ENCODE measurements around the gene RDX. TPM values are rescaled to one million over a fixed set of nuclear protein-coding genes. Genes with fewer than 3 reads are reported as not detected.

RDX gene
- total RNA-seq, 1 donor from 2014 or later, result 149 TPM

DNA sequence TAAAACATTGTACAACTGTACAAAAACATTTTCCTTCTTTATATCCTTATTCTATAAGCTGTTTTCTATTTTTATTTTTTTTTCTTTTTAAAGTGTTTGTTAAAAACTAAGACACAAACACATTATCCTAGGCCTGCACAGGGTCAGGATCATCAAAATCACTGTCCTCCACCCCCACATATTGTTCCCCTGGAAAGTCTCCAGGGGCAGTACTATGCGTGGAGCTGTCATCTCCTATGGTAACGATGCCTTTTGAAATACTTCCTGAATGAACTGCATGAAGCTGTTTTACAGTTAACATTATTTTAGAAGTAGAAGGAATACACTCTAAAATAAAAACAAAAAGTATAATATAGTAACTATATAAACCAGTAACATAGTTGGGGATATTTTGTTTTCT, 136.0 kb downstream of the RDX start:
- H3K36me3 Mint-ChIP-seq (ENCODE audit: low read depth), result peaks cover 24% of the 10 kb centered on the region
- TF ChIP-seq, protein P1, sequence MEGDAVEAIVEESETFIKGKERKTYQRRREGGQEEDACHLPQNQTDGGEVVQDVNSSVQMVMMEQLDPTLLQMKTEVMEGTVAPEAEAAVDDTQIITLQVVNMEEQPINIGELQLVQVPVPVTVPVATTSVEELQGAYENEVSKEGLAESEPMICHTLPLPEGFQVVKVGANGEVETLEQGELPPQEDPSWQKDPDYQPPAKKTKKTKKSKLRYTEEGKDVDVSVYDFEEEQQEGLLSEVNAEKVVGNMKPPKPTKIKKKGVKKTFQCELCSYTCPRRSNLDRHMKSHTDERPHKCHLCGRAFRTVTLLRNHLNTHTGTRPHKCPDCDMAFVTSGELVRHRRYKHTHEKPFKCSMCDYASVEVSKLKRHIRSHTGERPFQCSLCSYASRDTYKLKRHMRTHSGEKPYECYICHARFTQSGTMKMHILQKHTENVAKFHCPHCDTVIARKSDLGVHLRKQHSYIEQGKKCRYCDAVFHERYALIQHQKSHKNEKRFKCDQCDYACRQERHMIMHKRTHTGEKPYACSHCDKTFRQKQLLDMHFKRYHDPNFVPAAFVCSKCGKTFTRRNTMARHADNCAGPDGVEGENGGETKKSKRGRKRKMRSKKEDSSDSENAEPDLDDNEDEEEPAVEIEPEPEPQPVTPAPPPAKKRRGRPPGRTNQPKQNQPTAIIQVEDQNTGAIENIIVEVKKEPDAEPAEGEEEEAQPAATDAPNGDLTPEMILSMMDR (IDR thresholded peaks at IDR 0.05), result no peak
- no peak for DNase-seq (ENCODE audit: low spot score)
- H3K4me1 Mint-ChIP-seq (ENCODE audit: low read depth), result no peaks in the 10 kb centered on the region
- no peak overlapping the region for H3K4me3 Mint-ChIP-seq (ENCODE audit: unreplicated experiment)
- no peak overlapping the region for H3K27ac Mint-ChIP-seq (ENCODE audit: unreplicated experiment)
- no peaks in the 10 kb centered on the region for H3K27me3 Mint-ChIP-seq (ENCODE audit: low read depth)
- H3K9me3 Mint-ChIP-seq (ENCODE audit: low read depth), result no peaks in the 10 kb centered on the region

DNA sequence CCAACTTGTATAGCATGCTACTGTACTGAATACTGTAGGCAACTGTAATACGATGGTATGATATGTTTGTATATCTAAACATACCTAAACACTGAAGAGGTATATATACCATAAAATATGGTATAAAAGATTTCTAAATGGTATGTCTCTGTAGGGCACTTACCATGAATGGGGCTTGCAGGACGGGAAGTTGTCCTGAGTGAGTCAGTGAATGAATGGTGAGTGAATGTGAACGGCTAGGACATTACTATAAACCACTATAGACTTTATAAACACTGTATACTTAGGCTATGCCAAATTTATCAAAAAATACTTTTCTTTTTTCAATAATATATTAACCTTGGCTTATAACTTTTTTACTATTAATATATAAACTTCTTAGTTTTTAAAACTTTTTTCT, 136.4 kb downstream of the RDX start:
- no peaks in the 10 kb centered on the region for H3K9me3 Mint-ChIP-seq (ENCODE audit: low read depth)
- no peak overlapping the region for H3K4me3 Mint-ChIP-seq (ENCODE audit: unreplicated experiment)
- H3K4me1 Mint-ChIP-seq (ENCODE audit: low read depth), result no peaks in the 10 kb centered on the region
- no peaks in the 10 kb centered on the region for H3K27me3 Mint-ChIP-seq (ENCODE audit: low read depth)
- TF ChIP-seq, protein P1 (IDR thresholded peaks at IDR 0.05), result no peak
- H3K27ac Mint-ChIP-seq (ENCODE audit: unreplicated experiment), result no peak overlapping the region
- no peak for DNase-seq (ENCODE audit: low spot score)
- peaks cover 19% of the 10 kb centered on the region for H3K36me3 Mint-ChIP-seq (ENCODE audit: low read depth)

DNA sequence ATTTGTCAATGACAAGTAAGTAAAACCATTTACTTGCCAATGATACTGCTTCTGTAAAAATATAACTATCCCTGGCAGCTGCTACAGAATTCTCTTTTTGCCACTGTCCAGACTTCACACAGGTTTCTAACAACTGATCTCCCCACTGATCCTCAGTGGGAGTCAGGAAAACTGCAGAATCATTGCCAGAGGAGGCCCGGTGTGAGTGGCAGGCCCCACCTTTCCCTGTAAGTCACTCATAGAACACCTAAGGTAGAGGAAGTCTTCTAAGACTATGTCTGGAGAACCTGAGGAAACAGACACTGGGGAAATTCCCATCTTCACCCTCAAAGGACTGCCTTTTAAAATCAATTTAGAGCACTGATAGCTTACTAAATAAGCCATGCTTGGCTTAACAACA, 136.9 kb downstream of the RDX start:
- Mint-ChIP-seq H3K27me3 (ENCODE audit: low read depth) (no peaks in the 10 kb centered on the region), H3K4me1 (ENCODE audit: low read depth) (no peaks in the 10 kb centered on the region), H3K9me3 (ENCODE audit: low read depth) (no peaks in the 10 kb centered on the region), H3K27ac (ENCODE audit: unreplicated experiment) (no peak overlapping the region), H3K4me3 (ENCODE audit: unreplicated experiment) (no peak overlapping the region), H3K36me3 (ENCODE audit: low read depth) (peaks cover 14% of the 10 kb centered on the region)
- no peak for DNase-seq (ENCODE audit: low spot score)
- TF ChIP-seq, protein P1 (IDR thresholded peaks at IDR 0.05), result no peak

DNA sequence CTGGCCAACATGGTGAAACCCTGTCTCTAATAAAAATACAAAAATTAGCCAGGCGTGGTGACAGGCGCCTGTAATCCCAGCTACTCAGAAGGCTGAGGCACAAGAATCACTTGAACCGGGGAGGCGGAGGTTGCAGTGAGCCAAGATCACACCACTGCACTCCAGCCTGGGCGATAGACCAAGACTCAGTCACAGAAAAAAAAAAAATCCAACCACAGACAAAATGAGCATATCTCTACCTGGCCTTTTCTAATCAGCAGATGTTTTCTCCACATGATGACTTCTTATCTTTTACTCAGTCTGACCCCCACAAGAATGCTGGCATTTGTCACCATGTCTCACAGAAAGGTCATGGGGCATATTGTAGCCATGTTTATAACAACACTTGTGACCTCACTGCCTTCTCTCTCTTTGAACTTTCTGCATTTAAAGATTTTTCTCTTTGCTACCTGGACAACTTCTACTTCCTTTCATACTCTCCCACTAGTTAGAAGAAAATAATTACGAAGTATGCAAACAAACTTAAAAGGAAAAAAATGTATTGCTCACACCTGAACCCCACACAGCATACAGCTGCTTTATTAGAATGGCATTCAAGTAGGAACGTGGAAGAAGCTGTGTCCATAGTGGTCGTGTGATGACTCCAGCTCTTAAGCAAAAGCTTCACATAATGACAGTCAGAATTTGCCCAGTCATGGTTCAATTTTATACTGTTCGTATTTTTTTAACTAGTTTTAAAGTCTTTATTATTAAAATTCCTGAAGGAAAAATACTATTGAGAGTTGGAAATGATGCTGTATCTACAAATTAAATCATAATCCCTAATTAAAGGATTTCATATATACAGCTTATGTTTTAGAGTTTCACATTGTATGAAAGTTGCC, 137.9 kb downstream of the RDX start:
- Mint-ChIP-seq H3K27ac (ENCODE audit: unreplicated experiment) (no peak overlapping the region), H3K27me3 (ENCODE audit: low read depth) (no peaks in the 10 kb centered on the region), H3K36me3 (ENCODE audit: low read depth) (peaks cover 9% of the 10 kb centered on the region), H3K4me1 (ENCODE audit: low read depth) (no peaks in the 10 kb centered on the region), H3K4me3 (ENCODE audit: unreplicated experiment) (no peak overlapping the region), H3K9me3 (ENCODE audit: low read depth) (no peaks in the 10 kb centered on the region)
- TF ChIP-seq, protein P1 (IDR thresholded peaks at IDR 0.05), result no peak
- DNase-seq (ENCODE audit: low spot score), result no peak

DNA sequence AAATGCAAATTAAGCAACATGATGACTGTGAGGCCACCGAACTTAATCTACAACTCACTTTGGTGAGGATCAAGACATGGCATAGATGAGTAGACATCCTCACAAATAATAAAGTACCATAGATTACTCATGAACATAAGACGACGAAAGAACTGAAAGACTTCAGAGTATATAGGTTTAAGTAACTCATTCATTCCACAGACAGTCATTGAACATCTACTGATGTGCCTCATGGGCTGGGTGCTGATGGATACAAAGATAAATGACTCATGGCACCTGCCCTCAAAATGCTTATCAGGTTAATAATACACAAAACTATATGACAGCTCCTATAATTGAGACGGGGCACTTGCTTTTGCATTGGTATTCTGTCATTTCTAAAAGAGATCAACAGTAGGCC, 139.9 kb downstream of the RDX start:
- H3K36me3 Mint-ChIP-seq (ENCODE audit: low read depth), result peaks cover 6% of the 10 kb centered on the region
- no peak overlapping the region for H3K27ac Mint-ChIP-seq (ENCODE audit: unreplicated experiment)
- no peak for DNase-seq (ENCODE audit: low spot score)
- TF ChIP-seq, protein P1 (IDR thresholded peaks at IDR 0.05), result no peak
- no peaks in the 10 kb centered on the region for H3K27me3 Mint-ChIP-seq (ENCODE audit: low read depth)
- peaks cover 7% of the 10 kb centered on the region for H3K4me1 Mint-ChIP-seq (ENCODE audit: low read depth)
- no peak overlapping the region for H3K4me3 Mint-ChIP-seq (ENCODE audit: unreplicated experiment)
- no peaks in the 10 kb centered on the region for H3K9me3 Mint-ChIP-seq (ENCODE audit: low read depth)
